NT2/D1 (cell line): ENCODE measurements around the gene SNX9.

Experiments used
- DNase-seq: peaks from one replicate; pipeline ENCODE4 v3.0.0-alpha.2; 2011; ENCODE audit warnings: low read depth, low spot score
- H3K27me3 ChIP-seq: 2 replicates; pipeline ENCODE4 v1.6.0; 2011; ENCODE audit warnings: mild to moderate bottlenecking; ENCODE audit not compliant: insufficient read length, insufficient read depth
- H3K36me3 ChIP-seq: 2 replicates; pipeline ENCODE4 v1.6.1; 2011; ENCODE audit warnings: mild to moderate bottlenecking, low read length, mixed read lengths; ENCODE audit not compliant: insufficient read depth, insufficient read length
- H3K4me1 ChIP-seq: 2 replicates; pipeline ENCODE4 v1.5.1; 2011; ENCODE audit not compliant: insufficient read depth, insufficient read length
- H3K4me3 ChIP-seq: 2 replicates; pipeline ENCODE4 v1.5.1; 2011; ENCODE audit warnings: low read depth; ENCODE audit not compliant: insufficient read length
- H3K9ac ChIP-seq: 2 replicates; pipeline ENCODE4 v1.6.0; 2011; ENCODE audit warnings: low read depth; ENCODE audit not compliant: insufficient read length
- H3K9me3 ChIP-seq: 2 replicates; pipeline ENCODE4 v1.5.1; 2011; ENCODE audit warnings: mild to moderate bottlenecking, low read length; ENCODE audit not compliant: insufficient read depth
- SUZ12 ChIP-seq: IDR thresholded peaks from 2 replicates; pipeline ENCODE4 v1.6.1; 2011; ENCODE audit not compliant: insufficient read length, insufficient read depth; ENCODE audit errors: extremely low read depth
- YY1 ChIP-seq: IDR thresholded peaks from 2 replicates; pipeline ENCODE4 v1.6.1; 2011; ENCODE audit not compliant: insufficient read length, insufficient read depth
- ZNF274 ChIP-seq: IDR thresholded peaks from 2 replicates; pipeline ENCODE4 v1.6.1; 2011; ENCODE audit warnings: mild to moderate bottlenecking, low read depth, low read length

The SNX9 gene

GRCh38 chr6:157990321-157991066 is 167.4 kb downstream of the SNX9 start:
- TF ChIP-seq ZNF274 (no peak), SUZ12 (no peak)
- Histone ChIP-seq H3K9ac (peak overlapping the region; percentile 42), H3K27me3 (no peaks in the 10 kb centered on the region), H3K9me3 (no peaks in the 10 kb centered on the region), H3K4me1 (peaks cover 14% of the 10 kb centered on the region), H3K36me3 (peaks cover 6% of the 10 kb centered on the region), H3K4me3 (no peak overlapping the region)
- no peak for DNase-seq

- H3K4me3 ChIP-seq = no peak overlapping the region
- DNase-seq = no peak
- H3K4me1 ChIP-seq = peaks cover 14% of the 10 kb centered on the region
- TF ChIP-seq SUZ12 (no peak), ZNF274 (no peak), YY1 (no peak)
- no peaks in the 10 kb centered on the region for H3K27me3 ChIP-seq
- H3K36me3 ChIP-seq = peaks cover 6% of the 10 kb centered on the region
- no peak overlapping the region for H3K9ac ChIP-seq
- no peaks in the 10 kb centered on the region for H3K9me3 ChIP-seq
Observed at GRCh38 chr6:157991067-157991432, 168.0 kb downstream of the SNX9 start.

GRCh38 chr6:157993076-157993475 is 170.0 kb downstream of the SNX9 start:
- Histone ChIP-seq H3K4me3 (no peak overlapping the region), H3K9me3 (no peaks in the 10 kb centered on the region), H3K27me3 (no peaks in the 10 kb centered on the region), H3K9ac (no peak overlapping the region), H3K36me3 (peaks cover 4% of the 10 kb centered on the region), H3K4me1 (peaks cover 13% of the 10 kb centered on the region)
- TF ChIP-seq ZNF274 = no peak
- no peak for TF ChIP-seq SUZ12
- no peak for TF ChIP-seq YY1
- no peak for DNase-seq

GRCh38 chr6:157994125-157994795 is 171.2 kb downstream of the SNX9 start:
- Histone ChIP-seq H3K4me3 (no peak overlapping the region), H3K9ac (no peak overlapping the region), H3K9me3 (no peaks in the 10 kb centered on the region), H3K36me3 (peaks cover 4% of the 10 kb centered on the region), H3K4me1 (peaks cover 12% of the 10 kb centered on the region), H3K27me3 (no peaks in the 10 kb centered on the region)
- no peak for TF ChIP-seq ZNF274
- TF ChIP-seq YY1 = no peak
- TF ChIP-seq SUZ12 = no peak
- no peak for DNase-seq
